ENCODE results near the gene PGAP1. TPM values are rescaled to one million over a fixed set of nuclear protein-coding genes. Genes with fewer than 3 reads are reported as not detected.

PGAP1 gene
- total RNA-seq, 4 donors from 2014 or later: 15.8 to 26.6 (median 18.8) TPM

DNA sequence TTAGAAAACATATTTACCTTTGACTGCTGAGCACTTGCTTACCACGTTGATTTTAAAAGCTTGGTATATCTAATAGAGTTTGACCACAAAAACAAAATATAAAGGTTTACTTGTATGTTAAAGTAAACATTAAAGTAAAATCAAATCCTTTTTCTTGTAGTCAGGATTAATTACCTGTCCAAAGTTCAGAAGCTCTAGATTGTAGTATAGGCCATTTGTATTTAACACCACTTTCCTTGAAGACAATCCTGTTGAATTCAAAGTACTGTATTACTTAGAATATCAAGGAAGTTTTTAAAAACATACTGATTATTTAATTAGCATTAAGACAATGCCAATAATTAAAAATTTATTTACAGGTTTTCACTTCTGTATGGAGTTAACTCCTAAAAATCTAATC is 53.0 kb downstream of the PGAP1 start:
- in situ Hi-C loops (cut with MboI; ENCODE audit: low pct_ligation_motif_present in 1 of 4, low pct_unique_long_range_greater_than_20kb in 1 of 4, low sequenced_read_pairs in 3 of 4) (no loop called here), intact Hi-C loops (cut with DNase I; ENCODE audit: low total_unique reads) (no loop called here)
- TF ChIP-seq POLR2A (IDR thresholded peaks at IDR 0.05): no peak
- TF ChIP-seq EP300 (IDR thresholded peaks at IDR 0.05; ENCODE audit: low read depth): no peak
- no peak for TF ChIP-seq POLR2AphosphoS5 (IDR thresholded peaks at IDR 0.05)
- TF ChIP-seq, protein P1, sequence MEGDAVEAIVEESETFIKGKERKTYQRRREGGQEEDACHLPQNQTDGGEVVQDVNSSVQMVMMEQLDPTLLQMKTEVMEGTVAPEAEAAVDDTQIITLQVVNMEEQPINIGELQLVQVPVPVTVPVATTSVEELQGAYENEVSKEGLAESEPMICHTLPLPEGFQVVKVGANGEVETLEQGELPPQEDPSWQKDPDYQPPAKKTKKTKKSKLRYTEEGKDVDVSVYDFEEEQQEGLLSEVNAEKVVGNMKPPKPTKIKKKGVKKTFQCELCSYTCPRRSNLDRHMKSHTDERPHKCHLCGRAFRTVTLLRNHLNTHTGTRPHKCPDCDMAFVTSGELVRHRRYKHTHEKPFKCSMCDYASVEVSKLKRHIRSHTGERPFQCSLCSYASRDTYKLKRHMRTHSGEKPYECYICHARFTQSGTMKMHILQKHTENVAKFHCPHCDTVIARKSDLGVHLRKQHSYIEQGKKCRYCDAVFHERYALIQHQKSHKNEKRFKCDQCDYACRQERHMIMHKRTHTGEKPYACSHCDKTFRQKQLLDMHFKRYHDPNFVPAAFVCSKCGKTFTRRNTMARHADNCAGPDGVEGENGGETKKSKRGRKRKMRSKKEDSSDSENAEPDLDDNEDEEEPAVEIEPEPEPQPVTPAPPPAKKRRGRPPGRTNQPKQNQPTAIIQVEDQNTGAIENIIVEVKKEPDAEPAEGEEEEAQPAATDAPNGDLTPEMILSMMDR (IDR thresholded peaks at IDR 0.05): no peak
- H3K27me3 ChIP-seq: no peaks in the 10 kb centered on the region
- peaks cover 0 to 7% (median 0%) of the 10 kb centered on the region in 4 donors for H3K4me1 ChIP-seq
- WGBS, 2 donors (ENCODE audit: low coverage in 1 of 2): 38 to 78% methylated on average over 1 of the region's 1 CpG
- DNase-seq: no peak
- peaks cover 0 to 4% (median under 1%) of the 10 kb centered on the region in 4 donors for H3K36me3 ChIP-seq
- H3K9me3 ChIP-seq: no peaks in the 10 kb centered on the region
- no peak overlapping the region for H3K4me3 ChIP-seq
- H3K27ac ChIP-seq: no peak overlapping the region

- TF ChIP-seq EP300 (IDR thresholded peaks at IDR 0.05; ENCODE audit: low read depth): no peak
- no peak for TF ChIP-seq POLR2A (IDR thresholded peaks at IDR 0.05)
- no peak for TF ChIP-seq POLR2AphosphoS5 (IDR thresholded peaks at IDR 0.05)
- TF ChIP-seq, protein P1 (IDR thresholded peaks at IDR 0.05): no peak
- in situ Hi-C loops (cut with MboI; ENCODE audit: low pct_ligation_motif_present in 1 of 4, low pct_unique_long_range_greater_than_20kb in 1 of 4, low sequenced_read_pairs in 3 of 4) (no loop called here), intact Hi-C loops (cut with DNase I; ENCODE audit: low total_unique reads) (no loop called here)
- Histone ChIP-seq H3K27ac (no peak overlapping the region), H3K4me3 (no peak overlapping the region), H3K4me1 (peaks cover 0 to 23% (median 0%) of the 10 kb centered on the region in 4 donors), H3K9me3 (peaks cover 0 to 5% of the 10 kb centered on the region in 2 donors), H3K36me3 (peaks cover 0 to 16% (median 0%) of the 10 kb centered on the region in 4 donors), H3K27me3 (no peaks in the 10 kb centered on the region)
- no peak for DNase-seq
- WGBS, 2 donors (ENCODE audit: low coverage in 1 of 2): 82 to 100% methylated on average over 1 of the region's 1 CpG
These were observed 71.9 kb downstream of the PGAP1 start for GRCh38 chr2:196854629-196855028.

GRCh38 chr2:196853301-196854087 is 73.0 kb downstream of the PGAP1 start:
- no peak overlapping the region for H3K4me3 ChIP-seq
- no peaks in the 10 kb centered on the region for H3K9me3 ChIP-seq
- peaks cover 0 to 23% (median 0%) of the 10 kb centered on the region in 4 donors for H3K4me1 ChIP-seq
- in situ Hi-C loops (cut with MboI; ENCODE audit: low pct_ligation_motif_present in 1 of 4, low pct_unique_long_range_greater_than_20kb in 1 of 4, low sequenced_read_pairs in 3 of 4) (no loop called here), intact Hi-C loops (cut with DNase I; ENCODE audit: low total_unique reads) (no loop called here)
- H3K27ac ChIP-seq: peak overlapping the region in 3 of 4 donors; percentile 2 to 38 (median 34)
- 44 to 49% methylated on average over 4 of the region's 4 CpGs for WGBS, 2 donors (ENCODE audit: low coverage in 1 of 2)
- DNase-seq: no peak
- H3K36me3 ChIP-seq: peaks cover 0 to 5% (median 0%) of the 10 kb centered on the region in 4 donors
- H3K27me3 ChIP-seq: no peaks in the 10 kb centered on the region
- TF ChIP-seq, protein P1 (IDR thresholded peaks at IDR 0.05): no peak
- TF ChIP-seq POLR2A (IDR thresholded peaks at IDR 0.05) (no peak), EP300 (IDR thresholded peaks at IDR 0.05; ENCODE audit: low read depth) (no peak)

GRCh38 chr2:196851088-196851487 is 75.4 kb downstream of the PGAP1 start:
- Histone ChIP-seq H3K9me3 (no peaks in the 10 kb centered on the region), H3K27ac (no peak overlapping the region), H3K4me1 (peaks cover 0 to 23% (median 0%) of the 10 kb centered on the region in 4 donors), H3K27me3 (no peaks in the 10 kb centered on the region), H3K36me3 (peaks cover 0 to 11% (median under 1%) of the 10 kb centered on the region in 4 donors), H3K4me3 (no peak overlapping the region)
- DNase-seq: no peak
- intact Hi-C loops (cut with DNase I; ENCODE audit: low total_unique reads) (no loop called here), in situ Hi-C loops (cut with MboI; ENCODE audit: low pct_ligation_motif_present in 1 of 4, low pct_unique_long_range_greater_than_20kb in 1 of 4, low sequenced_read_pairs in 3 of 4) (no loop called here)
- TF ChIP-seq POLR2AphosphoS5 (IDR thresholded peaks at IDR 0.05) (no peak), EP300 (IDR thresholded peaks at IDR 0.05; ENCODE audit: low read depth) (no peak), POLR2A (IDR thresholded peaks at IDR 0.05) (no peak)
- TF ChIP-seq, protein P1 (IDR thresholded peaks at IDR 0.05): no peak
- WGBS, 2 donors (ENCODE audit: low coverage in 1 of 2): 13 to 43% methylated on average over 1 of the region's 1 CpG
